Nephron (organoid): ENCODE results near the gene SCFD1.

Source experiments
- H3K27ac Mint-ChIP-seq, 3 experiments: 2 replicates each; pipeline ENCODE4 v1.8.0; 2020; ENCODE audit warnings: mixed read lengths in 3 of 3, mild to moderate bottlenecking in 2 of 3, moderate library complexity in 1 of 3
- H3K27me3 Mint-ChIP-seq: 2 replicates; pipeline ENCODE4 v1.8.0; 2021; ENCODE audit warnings: low read depth, mild to moderate bottlenecking, moderate library complexity, mixed read lengths
- H3K36me3 Mint-ChIP-seq: 2 replicates; pipeline ENCODE4 v1.8.0; 2020; ENCODE audit warnings: low read depth, mixed read lengths
- H3K4me1 Mint-ChIP-seq: 2 replicates; pipeline ENCODE4 v1.8.0; 2020; ENCODE audit warnings: mixed read lengths
- H3K4me3 Mint-ChIP-seq, 3 experiments: 2 replicates each; pipeline ENCODE4 v1.8.0; 2020; ENCODE audit warnings: mild to moderate bottlenecking in 3 of 3, mixed read lengths in 3 of 3, moderate library complexity in 2 of 3
- H3K9me3 Mint-ChIP-seq: 2 replicates; pipeline ENCODE4 v1.8.0; 2020; ENCODE audit warnings: mixed read lengths
- CTCF ChIP-seq, 3 experiments: fragments of 200-600 bp; sonication (generic); IDR thresholded peaks; one replicate each; pipeline ENCODE4 v1.5.0; 2021; ENCODE audit warnings: antibody characterized with exemption in 3 of 3; ENCODE audit not compliant: unreplicated experiment in 3 of 3

SCFD1 gene

GRCh38 chr14:30651937-30652336 lies 29.8 kb downstream of the SCFD1 start:
- H3K4me1 Mint-ChIP-seq, result no peaks in the 10 kb centered on the region
- H3K36me3 Mint-ChIP-seq, result peaks cover 49% of the 10 kb centered on the region
- H3K27me3 Mint-ChIP-seq, result no peaks in the 10 kb centered on the region
- TF ChIP-seq CTCF (IDR thresholded peaks at IDR 0.05; ENCODE audit: unreplicated experiment in 3 of 3), result no peak
- H3K4me3 Mint-ChIP-seq, result no peak overlapping the region
- H3K9me3 Mint-ChIP-seq, result no peaks in the 10 kb centered on the region
- no peak overlapping the region for H3K27ac Mint-ChIP-seq

GRCh38 chr14:30655124-30655523 lies 33.0 kb downstream of the SCFD1 start:
- Mint-ChIP-seq H3K4me1 (no peaks in the 10 kb centered on the region), H3K4me3 (no peak overlapping the region), H3K9me3 (no peaks in the 10 kb centered on the region), H3K27ac (no peak overlapping the region), H3K27me3 (no peaks in the 10 kb centered on the region), H3K36me3 (peaks cover 34% of the 10 kb centered on the region)
- no peak for TF ChIP-seq CTCF (IDR thresholded peaks at IDR 0.05; ENCODE audit: unreplicated experiment in 3 of 3)

GRCh38 chr14:30655658-30656057 lies 33.5 kb downstream of the SCFD1 start:
- peaks cover 37% of the 10 kb centered on the region for H3K36me3 Mint-ChIP-seq
- H3K27ac Mint-ChIP-seq, result no peak overlapping the region
- H3K4me1 Mint-ChIP-seq, result no peaks in the 10 kb centered on the region
- no peaks in the 10 kb centered on the region for H3K9me3 Mint-ChIP-seq
- H3K4me3 Mint-ChIP-seq, result no peak overlapping the region
- no peaks in the 10 kb centered on the region for H3K27me3 Mint-ChIP-seq
- TF ChIP-seq CTCF (IDR thresholded peaks at IDR 0.05; ENCODE audit: unreplicated experiment in 3 of 3), result no peak

GRCh38 chr14:30656190-30656632 lies 34.1 kb downstream of the SCFD1 start:
- H3K27ac Mint-ChIP-seq, result no peak overlapping the region
- H3K36me3 Mint-ChIP-seq, result peaks cover 40% of the 10 kb centered on the region
- H3K4me3 Mint-ChIP-seq, result no peak overlapping the region
- H3K4me1 Mint-ChIP-seq, result no peaks in the 10 kb centered on the region
- peak; percentile 52 to 56 (median 56) for TF ChIP-seq CTCF (IDR thresholded peaks at IDR 0.05; ENCODE audit: unreplicated experiment in 3 of 3)
- no peaks in the 10 kb centered on the region for H3K9me3 Mint-ChIP-seq
- H3K27me3 Mint-ChIP-seq, result no peaks in the 10 kb centered on the region

GRCh38 chr14:30657050-30657449 lies 34.9 kb downstream of the SCFD1 start:
- H3K27ac Mint-ChIP-seq, result no peak overlapping the region
- H3K36me3 Mint-ChIP-seq, result peaks cover 37% of the 10 kb centered on the region
- no peaks in the 10 kb centered on the region for H3K27me3 Mint-ChIP-seq
- H3K4me1 Mint-ChIP-seq, result no peaks in the 10 kb centered on the region
- TF ChIP-seq CTCF (IDR thresholded peaks at IDR 0.05; ENCODE audit: unreplicated experiment in 3 of 3), result no peak
- H3K4me3 Mint-ChIP-seq, result no peak overlapping the region
- H3K9me3 Mint-ChIP-seq, result no peaks in the 10 kb centered on the region

GRCh38 chr14:30657606-30658163 lies 35.6 kb downstream of the SCFD1 start:
- no peaks in the 10 kb centered on the region for H3K4me1 Mint-ChIP-seq
- H3K27ac Mint-ChIP-seq, result no peak overlapping the region
- peak; percentile 35 to 52 (median 39) for TF ChIP-seq CTCF (IDR thresholded peaks at IDR 0.05; ENCODE audit: unreplicated experiment in 3 of 3)
- H3K36me3 Mint-ChIP-seq, result peaks cover 42% of the 10 kb centered on the region
- H3K4me3 Mint-ChIP-seq, result no peak overlapping the region
- H3K27me3 Mint-ChIP-seq, result no peaks in the 10 kb centered on the region
- no peaks in the 10 kb centered on the region for H3K9me3 Mint-ChIP-seq
